Upper lobe of right lung (tissue), 1 donor: Measurements from ENCODE around the gene KPNB1. TPM values are rescaled to one million over a fixed set of nuclear protein-coding genes. Genes with fewer than 3 reads are reported as not detected.

Experiments
- ATAC-seq: fragments of 200-7000 bp; cut with Tn5 transposase; one replicate; pipeline ENCODE4 v1.9.1; 2020; ENCODE audit warnings: mild to moderate bottlenecking, moderate library complexity
- DNase-seq: peaks from one replicate; pipeline ENCODE4 v3.0.0-alpha.2; 2020
- H3K27ac ChIP-seq: fragments of 200-600 bp; one replicate; pipeline ENCODE4 v1.8.0; 2022
- H3K27me3 ChIP-seq: fragments of 200-600 bp; one replicate; pipeline ENCODE4 v1.8.0; 2022; ENCODE audit warnings: mild to moderate bottlenecking
- H3K36me3 ChIP-seq: fragments of 200-600 bp; one replicate; pipeline ENCODE4 v1.8.0; 2022
- H3K4me1 ChIP-seq: fragments of 200-600 bp; one replicate; pipeline ENCODE4 v1.8.0; 2022
- H3K4me3 ChIP-seq: fragments of 200-600 bp; one replicate; pipeline ENCODE4 v1.8.0; 2022; ENCODE audit warnings: mild to moderate bottlenecking
- H3K9me3 ChIP-seq: fragments of 200-600 bp; one replicate; pipeline ENCODE4 v1.8.0; 2022
- intact Hi-C: fragments of 100-400 bp; cut with DNase I; formaldehyde crosslinking; loops from one replicate; pipeline ENCODE4 v1.11.0; 2022
- total RNA-seq: library from RNA; stranded (reverse); fragmentation: NEBNext Ultra II Directional; extraction: Animal tissue kit (Norgen Biotek cat#: 25700); gene quantifications from one replicate; pipeline ENCODE4 v1.2.1, GENCODE V29; 2021
- TF ChIP-seq, protein P1 (sequence below): fragments of 200-600 bp; IDR thresholded peaks from one replicate; pipeline ENCODE4 v1.8.0; 2022; ENCODE audit warnings: antibody characterized with exemption
- donor health status: DM: no; HTN: yes; CAD: no; lungs with severe emphysema.

The KPNB1 gene
- total RNA-seq, 1 donor from 2014 or later, result 196 TPM

DNA sequence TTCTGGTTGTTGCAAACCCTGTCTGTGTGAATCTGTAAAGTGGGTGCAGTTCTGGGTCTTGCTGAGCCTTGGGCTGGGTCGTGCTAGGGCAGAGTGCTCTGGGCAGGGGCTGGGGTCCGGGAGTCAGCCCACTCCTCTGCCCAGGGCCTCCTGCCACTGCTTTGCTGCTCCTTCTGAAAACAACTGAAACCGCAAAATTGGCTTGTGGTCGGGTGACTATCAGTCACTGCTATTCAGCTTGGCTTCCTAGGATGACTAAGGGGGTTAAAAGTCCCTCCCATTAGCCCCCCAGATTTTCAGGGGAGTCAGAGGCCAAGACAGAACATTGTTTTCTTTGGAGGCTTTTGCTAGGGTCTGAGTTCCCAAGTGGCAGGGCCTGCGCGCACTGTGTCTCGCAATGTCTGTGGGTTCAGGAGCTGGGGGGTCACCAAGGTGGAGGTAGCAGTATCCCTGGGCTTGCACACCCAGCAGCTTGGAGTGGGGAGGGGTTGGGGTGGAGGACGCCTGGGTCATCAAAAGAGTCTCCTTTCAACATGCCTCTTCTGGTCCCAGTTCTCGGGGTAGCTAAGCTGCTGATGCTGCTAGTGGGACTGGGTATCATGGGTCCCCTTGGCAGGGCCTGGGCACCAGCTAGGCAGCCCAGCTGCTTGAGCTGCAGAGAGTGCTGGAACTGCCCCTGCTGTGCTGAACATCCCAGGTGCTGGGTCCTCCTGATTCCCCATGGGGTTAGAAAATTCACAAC is 69.9 kb downstream of the KPNB1 start:
- H3K9me3 ChIP-seq, result no peaks in the 10 kb centered on the region
- peaks cover 48% of the 10 kb centered on the region for H3K27me3 ChIP-seq
- no peak overlapping the region for H3K4me3 ChIP-seq
- H3K27ac ChIP-seq, result no peak overlapping the region
- TF ChIP-seq, protein P1, sequence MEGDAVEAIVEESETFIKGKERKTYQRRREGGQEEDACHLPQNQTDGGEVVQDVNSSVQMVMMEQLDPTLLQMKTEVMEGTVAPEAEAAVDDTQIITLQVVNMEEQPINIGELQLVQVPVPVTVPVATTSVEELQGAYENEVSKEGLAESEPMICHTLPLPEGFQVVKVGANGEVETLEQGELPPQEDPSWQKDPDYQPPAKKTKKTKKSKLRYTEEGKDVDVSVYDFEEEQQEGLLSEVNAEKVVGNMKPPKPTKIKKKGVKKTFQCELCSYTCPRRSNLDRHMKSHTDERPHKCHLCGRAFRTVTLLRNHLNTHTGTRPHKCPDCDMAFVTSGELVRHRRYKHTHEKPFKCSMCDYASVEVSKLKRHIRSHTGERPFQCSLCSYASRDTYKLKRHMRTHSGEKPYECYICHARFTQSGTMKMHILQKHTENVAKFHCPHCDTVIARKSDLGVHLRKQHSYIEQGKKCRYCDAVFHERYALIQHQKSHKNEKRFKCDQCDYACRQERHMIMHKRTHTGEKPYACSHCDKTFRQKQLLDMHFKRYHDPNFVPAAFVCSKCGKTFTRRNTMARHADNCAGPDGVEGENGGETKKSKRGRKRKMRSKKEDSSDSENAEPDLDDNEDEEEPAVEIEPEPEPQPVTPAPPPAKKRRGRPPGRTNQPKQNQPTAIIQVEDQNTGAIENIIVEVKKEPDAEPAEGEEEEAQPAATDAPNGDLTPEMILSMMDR, result no peak
- intact Hi-C loops, result no loop called here
- DNase-seq (no peak), ATAC-seq (no peak)
- H3K4me1 ChIP-seq, result peaks cover 8% of the 10 kb centered on the region
- H3K36me3 ChIP-seq, result no peaks in the 10 kb centered on the region

DNA sequence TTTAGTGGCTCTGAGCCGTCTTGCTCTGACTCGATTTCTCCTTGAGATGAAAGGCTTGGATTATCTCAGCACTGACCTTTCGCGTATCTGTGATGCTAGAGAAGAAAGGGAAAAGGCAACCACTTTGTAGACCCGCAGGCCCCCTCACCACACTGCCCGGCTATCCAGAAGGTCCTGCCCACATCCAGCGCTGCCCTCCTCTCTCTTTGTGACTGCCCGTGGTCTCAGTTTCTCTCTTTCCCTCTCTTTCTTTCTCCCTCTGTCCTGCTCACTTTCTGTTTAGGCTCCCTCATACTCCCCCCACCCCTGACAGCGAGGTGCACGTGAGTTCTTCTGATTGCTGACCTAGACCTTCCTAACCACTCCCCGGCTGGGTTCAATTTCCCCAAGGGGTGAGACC is 70.5 kb downstream of the KPNB1 start:
- Histone ChIP-seq H3K4me1 (peaks cover 8% of the 10 kb centered on the region), H3K27ac (no peak overlapping the region), H3K27me3 (peaks cover 54% of the 10 kb centered on the region), H3K4me3 (no peak overlapping the region), H3K9me3 (no peaks in the 10 kb centered on the region), H3K36me3 (no peaks in the 10 kb centered on the region)
- ATAC-seq, result no peak
- TF ChIP-seq, protein P1, result no peak
- intact Hi-C loops, result no loop called here
- DNase-seq, result no peak

GRCh38 chr17:47720754-47721533 is 71.2 kb downstream of the KPNB1 start:
- H3K4me3 ChIP-seq, result no peak overlapping the region
- ATAC-seq (peak; percentile 6), DNase-seq (no peak)
- no peak overlapping the region for H3K27ac ChIP-seq
- intact Hi-C loops, result no loop called here
- peaks cover 8% of the 10 kb centered on the region for H3K4me1 ChIP-seq
- no peaks in the 10 kb centered on the region for H3K9me3 ChIP-seq
- H3K27me3 ChIP-seq, result peaks cover 59% of the 10 kb centered on the region
- TF ChIP-seq, protein P1, result no peak
- H3K36me3 ChIP-seq, result no peaks in the 10 kb centered on the region

GRCh38 chr17:47721725-47722124 is 72.0 kb downstream of the KPNB1 start:
- intact Hi-C loops, result no loop called here
- Histone ChIP-seq H3K27ac (no peak overlapping the region), H3K4me3 (no peak overlapping the region), H3K4me1 (peaks cover 8% of the 10 kb centered on the region), H3K9me3 (no peaks in the 10 kb centered on the region), H3K27me3 (peaks cover 63% of the 10 kb centered on the region), H3K36me3 (no peaks in the 10 kb centered on the region)
- no peak for DNase-seq
- TF ChIP-seq, protein P1, result no peak
- ATAC-seq, result no peak

GRCh38 chr17:47724705-47725104 is 75.0 kb downstream of the KPNB1 start:
- DNase-seq, result no peak
- ATAC-seq, result no peak
- Histone ChIP-seq H3K27ac (no peak overlapping the region), H3K4me3 (no peak overlapping the region), H3K36me3 (no peaks in the 10 kb centered on the region), H3K4me1 (peaks cover 8% of the 10 kb centered on the region), H3K27me3 (peaks cover 49% of the 10 kb centered on the region), H3K9me3 (no peaks in the 10 kb centered on the region)
- intact Hi-C loops, result no loop called here
- TF ChIP-seq, protein P1, result no peak
